Measurements from ENCODE around the gene SBF2. TPM values are rescaled to one million over a fixed set of nuclear protein-coding genes. Genes with fewer than 3 reads are reported as not detected.
"Not testable (repeated sequence)": the region's sequence is repeated elsewhere in the genome, so short reads cannot be mapped to it uniquely, and the experiment has no call there.

The SBF2 gene
- polyA plus RNA-seq, 1 donor, result 18.8 TPM

GRCh38 chr11:10067629-10068300, 226.3 kb downstream of the SBF2 start:
- DNase-seq (ENCODE audit: low read depth), result no peak

- no peak for DNase-seq (ENCODE audit: low read depth)
Measured at GRCh38 chr11:10066441-10066840, 227.6 kb downstream of the SBF2 start.

GRCh38 chr11:10064828-10065227, 229.2 kb downstream of the SBF2 start:
- no peak for DNase-seq (ENCODE audit: low read depth)

GRCh38 chr11:10058356-10058755, 235.7 kb downstream of the SBF2 start:
- no peak for DNase-seq (ENCODE audit: low read depth)

- DNase-seq (ENCODE audit: low read depth), result no peak
Measured at GRCh38 chr11:10051868-10052586, 242.0 kb downstream of the SBF2 start.

- DNase-seq (ENCODE audit: low read depth), result no peak
Measured at GRCh38 chr11:10050561-10050960, 243.5 kb downstream of the SBF2 start.

GRCh38 chr11:10049756-10050155, 244.3 kb downstream of the SBF2 start:
- no peak for DNase-seq (ENCODE audit: low read depth)

GRCh38 chr11:10048350-10048749, 245.7 kb downstream of the SBF2 start:
- no peak for DNase-seq (ENCODE audit: low read depth)

- DNase-seq (ENCODE audit: low read depth), result no peak
Measured at GRCh38 chr11:10044618-10045017, 249.4 kb downstream of the SBF2 start.

- no peak for DNase-seq (ENCODE audit: low read depth)
Measured at GRCh38 chr11:10042699-10043098, 251.3 kb downstream of the SBF2 start.

GRCh38 chr11:10041748-10042446, 252.1 kb downstream of the SBF2 start:
- DNase-seq (ENCODE audit: low read depth), result no peak

GRCh38 chr11:10041332-10041731, 252.7 kb downstream of the SBF2 start:
- no peak for DNase-seq (ENCODE audit: low read depth)

GRCh38 chr11:10038521-10039302, 255.3 kb downstream of the SBF2 start:
- DNase-seq (ENCODE audit: low read depth), result no peak

GRCh38 chr11:10035932-10036331, 258.1 kb downstream of the SBF2 start:
- not testable (repeated sequence) for DNase-seq (ENCODE audit: low read depth)

GRCh38 chr11:10032935-10033334, 261.1 kb downstream of the SBF2 start:
- DNase-seq (ENCODE audit: low read depth), result no peak

- DNase-seq (ENCODE audit: low read depth), result no peak
Measured at GRCh38 chr11:10030122-10030490, 263.9 kb downstream of the SBF2 start.

GRCh38 chr11:10029386-10030121, 264.5 kb downstream of the SBF2 start:
- no peak for DNase-seq (ENCODE audit: low read depth)

- no peak for DNase-seq (ENCODE audit: low read depth)
Measured at GRCh38 chr11:10026514-10026913, 267.5 kb downstream of the SBF2 start.

GRCh38 chr11:10023212-10023611, 270.8 kb downstream of the SBF2 start:
- DNase-seq (ENCODE audit: low read depth), result no peak

- no peak for DNase-seq (ENCODE audit: low read depth)
Measured at GRCh38 chr11:10022764-10023163, 271.3 kb downstream of the SBF2 start.

GRCh38 chr11:10021563-10021962, 272.5 kb downstream of the SBF2 start:
- no peak for DNase-seq (ENCODE audit: low read depth)

Measured in forelimb muscle (tissue), 1 donor.